Measurements from ENCODE around the gene ATXN7L2. TPM values are rescaled to one million over a fixed set of nuclear protein-coding genes. Genes with fewer than 3 reads are reported as not detected.

ATXN7L2 gene
- total and polyA plus RNA-seq, 4 donors: 0.61 to 1.7 (median 1.3) TPM

- Histone ChIP-seq H3K4me1 (ENCODE audit: control insufficient read depth in 4 of 4, insufficient read depth in 4 of 4, low read length in 3 of 4) (peaks cover 1 to 12% (median 9%) of the 10 kb centered on the region in 4 donors), H3K27ac (ENCODE audit: low read depth in 1 of 2, low read length in 2 of 2) (no peak overlapping the region), H3K36me3 (ENCODE audit: control insufficient read depth in 4 of 4, insufficient read depth in 3 of 4, low read depth in 1 of 4, low read length in 3 of 4) (peaks cover 0 to 12% (median 0%) of the 10 kb centered on the region in 4 donors), H3K9me3 (ENCODE audit: control insufficient read depth in 4 of 4, low read length in 3 of 4) (no peaks in the 10 kb centered on the region), H3K9ac (ENCODE audit: low read depth in 1 of 2, low read length in 2 of 2) (no peak overlapping the region), H3K4me3 (ENCODE audit: low read depth in 1 of 3, low read length in 3 of 3) (no peak overlapping the region), H3K27me3 (ENCODE audit: control insufficient read depth in 4 of 4, insufficient read depth in 4 of 4, low read length in 3 of 4) (no peaks in the 10 kb centered on the region)
- 86% methylated on average over 5 of the region's 5 CpGs for WGBS
- no peak for TF ChIP-seq RXRA (IDR thresholded peaks at IDR 0.05)
- DNase-seq (ENCODE audit: low spot score): no peak
These were observed 4.5 kb downstream of the ATXN7L2 start for GRCh38 chr1:109488201-109488600.

GRCh38 chr1:109488696-109489095 is 5.0 kb downstream of the ATXN7L2 start:
- WGBS: 94% methylated on average over 12 of the region's 12 CpGs
- peaks cover 0 to 12% (median 7%) of the 10 kb centered on the region in 4 donors for H3K4me1 ChIP-seq (ENCODE audit: control insufficient read depth in 4 of 4, insufficient read depth in 4 of 4, low read length in 3 of 4)
- peaks cover 0 to 12% (median 0%) of the 10 kb centered on the region in 4 donors for H3K36me3 ChIP-seq (ENCODE audit: control insufficient read depth in 4 of 4, insufficient read depth in 3 of 4, low read depth in 1 of 4, low read length in 3 of 4)
- TF ChIP-seq FOXA2 (IDR thresholded peaks at IDR 0.05): no peak
- TF ChIP-seq TAF1 (conservative IDR thresholded peaks at IDR 0.05): no peak
- no peak for TF ChIP-seq ZBTB33 (IDR thresholded peaks at IDR 0.05)
- TF ChIP-seq RXRA (IDR thresholded peaks at IDR 0.05): no peak
- TF ChIP-seq CTCF (IDR thresholded peaks at IDR 0.05; ENCODE audit: low read depth, low read length, missing input control): no peak
- TF ChIP-seq HNF4A (conservative IDR thresholded peaks at IDR 0.05): no peak
- TF ChIP-seq RAD21 (IDR thresholded peaks at IDR 0.05): no peak
- TF ChIP-seq REST (IDR thresholded peaks at IDR 0.05): no peak
- no peaks in the 10 kb centered on the region for H3K27me3 ChIP-seq (ENCODE audit: control insufficient read depth in 4 of 4, insufficient read depth in 4 of 4, low read length in 3 of 4)
- H3K4me3 ChIP-seq (ENCODE audit: low read depth in 1 of 3, low read length in 3 of 3): no peak overlapping the region
- no peak for DNase-seq (ENCODE audit: low spot score)
- no peak overlapping the region for H3K27ac ChIP-seq (ENCODE audit: low read depth in 1 of 2, low read length in 2 of 2)
- H3K9me3 ChIP-seq (ENCODE audit: control insufficient read depth in 4 of 4, low read length in 3 of 4): no peaks in the 10 kb centered on the region
- H3K9ac ChIP-seq (ENCODE audit: low read depth in 1 of 2, low read length in 2 of 2): no peak overlapping the region

Measured in liver (tissue), 9 donors.